Ishikawa (cell line): Measurements from ENCODE around the gene PIEZO2.

Experiments used
- CEBPB ChIP-seq: IDR thresholded peaks from 2 replicates; pipeline ENCODE4 v1.6.1; 2012
- CREB1 ChIP-seq: IDR thresholded peaks from 2 replicates; pipeline ENCODE4 v1.6.1; 2012; ENCODE audit warnings: low read depth
- EGR1 ChIP-seq: IDR thresholded peaks from 2 replicates; pipeline ENCODE4 v1.6.1; 2012
- EP300 ChIP-seq: IDR thresholded peaks from 2 replicates; pipeline ENCODE4 v1.6.1; 2012; ENCODE audit warnings: borderline replicate concordance
- FOXM1 ChIP-seq: IDR thresholded peaks from 2 replicates; pipeline ENCODE4 v1.6.1; 2012; ENCODE audit warnings: low read depth, borderline replicate concordance
- NFIC ChIP-seq: IDR thresholded peaks from 2 replicates; pipeline ENCODE4 v1.6.1; 2012
- RAD21 ChIP-seq: IDR thresholded peaks from 2 replicates; pipeline ENCODE4 v1.6.1; 2012; ENCODE audit warnings: low read depth
- TAF1 ChIP-seq: IDR thresholded peaks from 2 replicates; pipeline ENCODE4 v1.6.1; 2012; ENCODE audit warnings: low read depth, mild to moderate bottlenecking
- TCF12 ChIP-seq: IDR thresholded peaks from 2 replicates; pipeline ENCODE4 v1.6.1; 2012; ENCODE audit warnings: low read depth
- TEAD4 ChIP-seq: IDR thresholded peaks from 2 replicates; pipeline ENCODE4 v1.6.1; 2012
- YY1 ChIP-seq: IDR thresholded peaks from 2 replicates; pipeline ENCODE4 v1.6.1; 2012; ENCODE audit warnings: low read depth
- ZBTB7A ChIP-seq: IDR thresholded peaks from 2 replicates; pipeline ENCODE4 v1.6.1; 2012; ENCODE audit warnings: low read depth
- TF ChIP-seq, protein P1 (sequence below): IDR thresholded peaks from 2 replicates; pipeline ENCODE4 v1.6.1; 2012
- TF ChIP-seq, protein P2 (sequence below): IDR thresholded peaks from 2 replicates; pipeline ENCODE4 v1.6.1; 2012
- TF ChIP-seq, protein P3 (sequence below): IDR thresholded peaks from 2 replicates; pipeline ENCODE4 v1.6.1; 2012; ENCODE audit warnings: low read depth, mild to moderate bottlenecking

The PIEZO2 gene

DNA sequence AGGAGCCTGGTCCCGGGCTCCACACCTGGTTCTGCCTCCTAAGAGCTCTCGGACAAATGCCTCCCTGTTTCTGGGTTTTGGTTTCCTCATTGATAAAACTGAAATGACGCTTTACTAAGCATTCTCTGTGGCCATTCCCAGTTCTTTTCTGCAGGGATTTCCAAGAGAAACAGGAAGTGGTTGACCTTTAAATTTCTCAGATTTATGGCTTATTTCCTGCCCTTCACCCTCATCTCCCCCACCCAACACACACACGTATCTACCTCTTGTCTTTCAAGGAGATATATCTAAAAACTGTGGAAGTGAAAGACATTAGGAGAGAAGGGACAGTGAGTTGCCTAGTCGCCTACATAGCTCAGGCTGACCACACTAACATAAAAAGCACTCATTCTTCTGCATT, 53.0 kb downstream of the PIEZO2 start:
- TF ChIP-seq YY1 (no peak), EP300 (no peak), CEBPB (no peak), ZBTB7A (no peak), FOXM1 (no peak), CREB1 (no peak), TCF12 (no peak), TAF1 (no peak), TEAD4 (no peak), NFIC (no peak), EGR1 (no peak), RAD21 (no peak)
- TF ChIP-seq, protein P1, sequence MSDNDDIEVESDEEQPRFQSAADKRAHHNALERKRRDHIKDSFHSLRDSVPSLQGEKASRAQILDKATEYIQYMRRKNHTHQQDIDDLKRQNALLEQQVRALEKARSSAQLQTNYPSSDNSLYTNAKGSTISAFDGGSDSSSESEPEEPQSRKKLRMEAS: no peak
- TF ChIP-seq, protein P2, sequence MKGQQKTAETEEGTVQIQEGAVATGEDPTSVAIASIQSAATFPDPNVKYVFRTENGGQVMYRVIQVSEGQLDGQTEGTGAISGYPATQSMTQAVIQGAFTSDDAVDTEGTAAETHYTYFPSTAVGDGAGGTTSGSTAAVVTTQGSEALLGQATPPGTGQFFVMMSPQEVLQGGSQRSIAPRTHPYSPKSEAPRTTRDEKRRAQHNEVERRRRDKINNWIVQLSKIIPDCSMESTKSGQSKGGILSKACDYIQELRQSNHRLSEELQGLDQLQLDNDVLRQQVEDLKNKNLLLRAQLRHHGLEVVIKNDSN: no peak
- TF ChIP-seq, protein P3, sequence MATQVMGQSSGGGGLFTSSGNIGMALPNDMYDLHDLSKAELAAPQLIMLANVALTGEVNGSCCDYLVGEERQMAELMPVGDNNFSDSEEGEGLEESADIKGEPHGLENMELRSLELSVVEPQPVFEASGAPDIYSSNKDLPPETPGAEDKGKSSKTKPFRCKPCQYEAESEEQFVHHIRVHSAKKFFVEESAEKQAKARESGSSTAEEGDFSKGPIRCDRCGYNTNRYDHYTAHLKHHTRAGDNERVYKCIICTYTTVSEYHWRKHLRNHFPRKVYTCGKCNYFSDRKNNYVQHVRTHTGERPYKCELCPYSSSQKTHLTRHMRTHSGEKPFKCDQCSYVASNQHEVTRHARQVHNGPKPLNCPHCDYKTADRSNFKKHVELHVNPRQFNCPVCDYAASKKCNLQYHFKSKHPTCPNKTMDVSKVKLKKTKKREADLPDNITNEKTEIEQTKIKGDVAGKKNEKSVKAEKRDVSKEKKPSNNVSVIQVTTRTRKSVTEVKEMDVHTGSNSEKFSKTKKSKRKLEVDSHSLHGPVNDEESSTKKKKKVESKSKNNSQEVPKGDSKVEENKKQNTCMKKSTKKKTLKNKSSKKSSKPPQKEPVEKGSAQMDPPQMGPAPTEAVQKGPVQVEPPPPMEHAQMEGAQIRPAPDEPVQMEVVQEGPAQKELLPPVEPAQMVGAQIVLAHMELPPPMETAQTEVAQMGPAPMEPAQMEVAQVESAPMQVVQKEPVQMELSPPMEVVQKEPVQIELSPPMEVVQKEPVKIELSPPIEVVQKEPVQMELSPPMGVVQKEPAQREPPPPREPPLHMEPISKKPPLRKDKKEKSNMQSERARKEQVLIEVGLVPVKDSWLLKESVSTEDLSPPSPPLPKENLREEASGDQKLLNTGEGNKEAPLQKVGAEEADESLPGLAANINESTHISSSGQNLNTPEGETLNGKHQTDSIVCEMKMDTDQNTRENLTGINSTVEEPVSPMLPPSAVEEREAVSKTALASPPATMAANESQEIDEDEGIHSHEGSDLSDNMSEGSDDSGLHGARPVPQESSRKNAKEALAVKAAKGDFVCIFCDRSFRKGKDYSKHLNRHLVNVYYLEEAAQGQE: no peak

DNA sequence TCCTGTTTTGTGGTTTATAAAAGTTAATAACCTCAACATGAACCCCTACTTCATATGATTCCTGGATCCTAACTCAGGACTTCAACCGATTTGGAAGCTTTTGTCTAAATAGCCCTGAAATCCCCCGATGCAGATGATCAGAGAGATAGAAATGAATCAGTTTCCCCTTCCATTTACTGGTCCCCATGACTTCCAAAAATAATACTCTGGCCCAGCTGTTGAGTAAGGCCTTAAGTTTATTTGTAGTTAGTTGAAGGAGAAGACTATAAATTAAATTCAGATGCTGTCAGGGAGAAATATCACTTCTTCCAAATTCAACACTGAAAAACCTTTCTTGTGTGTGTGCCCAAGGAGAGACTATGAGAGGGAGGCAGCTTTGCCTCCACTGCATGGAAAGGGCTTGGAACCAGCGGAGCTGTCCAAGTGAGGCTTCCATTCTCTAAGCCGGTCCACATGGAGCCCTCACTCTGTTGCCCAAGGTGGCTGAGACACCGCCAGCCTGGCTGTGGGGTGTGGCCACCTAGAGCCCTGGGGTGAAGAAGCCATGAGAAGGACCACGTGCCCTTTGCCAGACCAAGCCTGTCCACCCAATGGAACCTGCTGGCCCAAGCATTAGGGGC, 53.6 kb downstream of the PIEZO2 start:
- TF ChIP-seq CREB1 (no peak), TCF12 (no peak), TEAD4 (no peak), FOXM1 (no peak), NFIC (no peak), CEBPB (no peak), EGR1 (no peak)
- TF ChIP-seq, protein P3: no peak
- TF ChIP-seq, protein P1: no peak

DNA sequence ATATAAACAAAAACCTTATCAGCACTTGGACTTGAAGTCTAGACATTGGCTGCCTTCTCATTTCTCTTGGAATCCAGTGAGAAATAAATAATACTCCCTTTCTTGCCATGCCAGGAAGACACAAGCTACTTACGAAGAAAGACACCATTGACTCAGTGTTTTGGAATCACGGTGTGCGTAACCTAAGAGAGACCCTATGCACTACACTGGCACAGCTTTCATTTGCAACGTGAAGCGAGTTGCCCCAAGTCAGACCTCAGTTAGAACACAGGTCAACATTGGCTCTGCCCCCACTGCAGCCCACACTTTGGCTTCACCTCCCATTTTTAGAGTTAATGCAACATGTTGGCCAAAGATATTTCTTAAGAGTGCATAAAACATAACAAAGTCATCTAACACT, 54.2 kb downstream of the PIEZO2 start:
- no peak for TF ChIP-seq EGR1
- no peak for TF ChIP-seq TAF1
- TF ChIP-seq FOXM1: no peak
- no peak for TF ChIP-seq YY1
- no peak for TF ChIP-seq EP300
- TF ChIP-seq, protein P2: no peak
- TF ChIP-seq, protein P3: no peak
- TF ChIP-seq RAD21: no peak
- no peak for TF ChIP-seq CEBPB
- no peak for TF ChIP-seq CREB1
- no peak for TF ChIP-seq TCF12
- no peak for TF ChIP-seq ZBTB7A
- TF ChIP-seq, protein P1: no peak

DNA sequence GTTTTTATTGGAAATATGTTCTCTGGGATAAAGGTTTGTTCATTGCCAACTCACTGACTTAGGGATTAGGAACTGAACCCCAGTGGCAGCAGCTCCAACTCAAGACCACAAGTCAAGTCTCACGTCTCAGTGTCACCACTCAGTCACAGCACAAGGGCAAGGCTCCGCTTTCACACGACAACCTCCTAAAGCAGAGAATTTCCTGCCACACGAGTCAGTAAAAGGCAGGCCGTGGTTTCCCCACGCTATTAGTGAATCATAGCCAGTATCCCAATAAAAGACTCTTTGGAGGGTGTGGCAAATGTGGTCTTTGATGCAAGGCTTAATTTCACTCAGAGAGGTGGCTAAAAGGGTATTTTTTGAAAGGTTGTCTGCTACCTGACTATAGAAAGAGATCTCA, 57.6 kb downstream of the PIEZO2 start:
- TF ChIP-seq, protein P3: no peak
- TF ChIP-seq NFIC (no peak), TCF12 (no peak)
- TF ChIP-seq, protein P2: no peak
